Astrocyte of the cerebellum (primary cell): ENCODE data around the gene DSCAML1.

Source experiments
- DNase-seq: peaks from one replicate; pipeline ENCODE4 v3.0.0-alpha.2; 2011; ENCODE audit warnings: low read depth
- H3K4me3 ChIP-seq: 2 replicates; pipeline ENCODE4 v1.5.1; 2011; ENCODE audit warnings: mild to moderate bottlenecking, low read depth, low read length, moderate library complexity
- CTCF ChIP-seq: IDR thresholded peaks from 2 replicates; pipeline ENCODE4 v1.5.1; 2012; ENCODE audit warnings: low read length, low read depth, moderate library complexity, mild to moderate bottlenecking; ENCODE audit errors: missing control alignments
- in situ Hi-C: cut with HindIII; loops from 2 replicates; pipeline ENCODE4 v1.10.0; 2017; ENCODE audit warnings: low sequenced_read_pairs

Gene DSCAML1

GRCh38 chr11:117392979-117393378, 404.0 kb downstream of the DSCAML1 start:
- no peak for DNase-seq
- H3K4me3 ChIP-seq: no peak overlapping the region
- no peak for TF ChIP-seq CTCF
- in situ Hi-C loops: no loop called here

GRCh38 chr11:117392001-117392690, 404.9 kb downstream of the DSCAML1 start:
- no peak for DNase-seq
- in situ Hi-C loops: no loop called here
- H3K4me3 ChIP-seq: no peak overlapping the region
- no peak for TF ChIP-seq CTCF

- DNase-seq: no peak
- H3K4me3 ChIP-seq: no peak overlapping the region
- no peak for TF ChIP-seq CTCF
- in situ Hi-C loops: no loop called here
Measured at GRCh38 chr11:117391181-117391580, 405.8 kb downstream of the DSCAML1 start.

- TF ChIP-seq CTCF: no peak
- no peak overlapping the region for H3K4me3 ChIP-seq
- DNase-seq: no peak
- in situ Hi-C loops: no loop called here
Measured at GRCh38 chr11:117390743-117391142, 406.3 kb downstream of the DSCAML1 start.

- peak; percentile 38 for DNase-seq
- H3K4me3 ChIP-seq: no peak overlapping the region
- TF ChIP-seq CTCF: no peak
- in situ Hi-C loops: no loop called here
Measured at GRCh38 chr11:117387992-117388755, 408.8 kb downstream of the DSCAML1 start.

GRCh38 chr11:117385906-117386305, 411.1 kb downstream of the DSCAML1 start:
- in situ Hi-C loops: no loop called here
- H3K4me3 ChIP-seq: no peak overlapping the region
- DNase-seq: no peak
- TF ChIP-seq CTCF: no peak
